NB4 (cell line): ENCODE data around the gene DCTPP1.

Source experiments
- MYC ChIP-seq: IDR thresholded peaks from 2 replicates; pipeline ENCODE4 v1.6.1; 2011; ENCODE audit warnings: low read depth, low read length
- POLR2A ChIP-seq: IDR thresholded peaks from 2 replicates; pipeline ENCODE4 v1.6.1; 2011; ENCODE audit warnings: mild to moderate bottlenecking; ENCODE audit not compliant: insufficient read length; ENCODE audit errors: extremely low read depth
- TF ChIP-seq, protein P1 (sequence below): IDR thresholded peaks from one replicate; pipeline ENCODE4 v1.5.1; 2012; ENCODE audit warnings: low read depth, low read length
- TF ChIP-seq, protein P2 (sequence below): IDR thresholded peaks from 2 replicates; pipeline ENCODE4 v1.6.1; 2011; ENCODE audit warnings: low read depth, low read length

DNA sequence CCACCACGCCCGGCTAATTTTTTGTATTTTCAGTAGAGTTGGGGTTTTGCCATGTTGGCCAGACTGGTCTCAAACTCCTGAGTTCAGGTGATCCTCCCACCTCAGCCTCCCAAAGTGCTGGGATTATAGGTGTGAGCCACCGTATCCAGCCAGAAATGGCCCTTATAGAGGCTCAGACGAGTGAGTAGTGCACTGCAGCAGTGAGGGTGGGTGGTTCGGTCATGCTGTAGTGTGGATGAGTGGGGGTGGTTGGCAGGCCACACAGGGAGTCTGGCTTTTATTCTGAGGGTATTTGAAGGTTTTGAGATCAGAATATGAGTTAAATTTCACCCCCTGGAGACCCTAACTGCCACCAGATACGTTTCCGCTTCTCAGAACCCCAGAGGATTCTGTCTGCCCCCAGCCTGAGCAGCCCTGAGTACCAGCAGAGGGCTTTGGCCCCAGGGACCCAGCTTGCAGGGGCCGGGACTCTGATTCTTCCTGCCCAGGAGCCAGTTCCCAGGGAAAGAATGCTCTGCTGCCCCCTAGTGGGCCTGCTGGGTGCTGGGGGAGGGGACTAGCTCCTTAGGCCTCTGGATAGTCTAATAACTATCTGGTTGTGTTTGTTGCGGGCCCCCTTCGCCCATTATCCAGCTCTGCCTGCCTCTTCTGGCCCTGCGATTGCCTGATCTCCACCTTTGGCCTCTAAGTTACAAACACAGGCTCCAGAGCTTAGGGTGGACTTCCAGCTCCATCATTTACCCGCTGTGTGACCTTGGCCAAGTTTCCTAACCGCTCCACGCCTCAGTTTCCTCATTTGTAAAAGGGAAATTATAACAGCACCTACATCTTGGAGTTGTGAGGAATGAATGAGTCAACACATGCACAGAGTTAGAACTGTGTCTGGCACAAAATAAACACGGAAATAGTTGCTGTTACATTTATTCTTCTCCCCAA, 20.4 kb downstream of the DCTPP1 start:
- TF ChIP-seq, protein P1, sequence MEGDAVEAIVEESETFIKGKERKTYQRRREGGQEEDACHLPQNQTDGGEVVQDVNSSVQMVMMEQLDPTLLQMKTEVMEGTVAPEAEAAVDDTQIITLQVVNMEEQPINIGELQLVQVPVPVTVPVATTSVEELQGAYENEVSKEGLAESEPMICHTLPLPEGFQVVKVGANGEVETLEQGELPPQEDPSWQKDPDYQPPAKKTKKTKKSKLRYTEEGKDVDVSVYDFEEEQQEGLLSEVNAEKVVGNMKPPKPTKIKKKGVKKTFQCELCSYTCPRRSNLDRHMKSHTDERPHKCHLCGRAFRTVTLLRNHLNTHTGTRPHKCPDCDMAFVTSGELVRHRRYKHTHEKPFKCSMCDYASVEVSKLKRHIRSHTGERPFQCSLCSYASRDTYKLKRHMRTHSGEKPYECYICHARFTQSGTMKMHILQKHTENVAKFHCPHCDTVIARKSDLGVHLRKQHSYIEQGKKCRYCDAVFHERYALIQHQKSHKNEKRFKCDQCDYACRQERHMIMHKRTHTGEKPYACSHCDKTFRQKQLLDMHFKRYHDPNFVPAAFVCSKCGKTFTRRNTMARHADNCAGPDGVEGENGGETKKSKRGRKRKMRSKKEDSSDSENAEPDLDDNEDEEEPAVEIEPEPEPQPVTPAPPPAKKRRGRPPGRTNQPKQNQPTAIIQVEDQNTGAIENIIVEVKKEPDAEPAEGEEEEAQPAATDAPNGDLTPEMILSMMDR, result peak; percentile 90
- TF ChIP-seq POLR2A, result no peak
- TF ChIP-seq, protein P2, sequence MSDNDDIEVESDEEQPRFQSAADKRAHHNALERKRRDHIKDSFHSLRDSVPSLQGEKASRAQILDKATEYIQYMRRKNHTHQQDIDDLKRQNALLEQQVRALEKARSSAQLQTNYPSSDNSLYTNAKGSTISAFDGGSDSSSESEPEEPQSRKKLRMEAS, result no peak
- no peak for TF ChIP-seq MYC
